ENCODE results near the gene DUT. TPM values are rescaled to one million over a fixed set of nuclear protein-coding genes. Genes with fewer than 3 reads are reported as not detected.

Gene DUT
- total RNA-seq, 1 experiment from 2014 or later, result 84.1 TPM

GRCh38 chr15:48371550-48371949, 40.3 kb downstream of the DUT start:
- Mint-ChIP-seq H3K4me3 (ENCODE audit: unreplicated experiment) (no peak overlapping the region), H3K27me3 (ENCODE audit: insufficient read depth, unreplicated experiment) (peaks cover 25% of the 10 kb centered on the region), H3K4me1 (ENCODE audit: low read depth, unreplicated experiment) (peaks cover 6% of the 10 kb centered on the region), H3K27ac (ENCODE audit: unreplicated experiment) (no peak overlapping the region), H3K36me3 (ENCODE audit: insufficient read depth, unreplicated experiment) (no peaks in the 10 kb centered on the region), H3K9me3 (ENCODE audit: unreplicated experiment) (peaks cover 10% of the 10 kb centered on the region)
- Histone ChIP-seq H3K4me1 (no peaks in the 10 kb centered on the region), H3K9me3 (no peaks in the 10 kb centered on the region), H3K36me3 (ENCODE audit: control insufficient read depth, insufficient read depth, low read length) (no peaks in the 10 kb centered on the region), H3K4me3 (ENCODE audit: low read depth, low read length) (no peak overlapping the region), H3K27me3 (replicated peaks; ENCODE audit: control insufficient read depth, insufficient read depth, low read length) (no peaks in the 10 kb centered on the region)
- no TSS peak for BruUV-seq (replicated peaks)
- TF ChIP-seq CTCF (IDR thresholded peaks at IDR 0.05; ENCODE audit: insufficient read depth in 1 of 2, low read depth in 1 of 2, low read length in 1 of 2, severe bottlenecking in 1 of 2, unreplicated experiment in 1 of 2), result no peak
- ChIA-PET CTCF (no interaction called here), POLR2A (no interaction called here)
- no peak for DNase-seq
- intact Hi-C loops (cut with micrococcal nuclease; ENCODE audit: unreplicated experiment), result no loop called here

GRCh38 chr15:48371961-48372360, 40.7 kb downstream of the DUT start:
- peaks cover 10% of the 10 kb centered on the region for H3K9me3 Mint-ChIP-seq (ENCODE audit: unreplicated experiment)
- Histone ChIP-seq H3K4me1 (no peaks in the 10 kb centered on the region), H3K27me3 (replicated peaks; ENCODE audit: control insufficient read depth, insufficient read depth, low read length) (no peaks in the 10 kb centered on the region), H3K4me3 (ENCODE audit: low read depth, low read length) (no peak overlapping the region), H3K36me3 (ENCODE audit: control insufficient read depth, insufficient read depth, low read length) (no peaks in the 10 kb centered on the region), H3K9me3 (no peaks in the 10 kb centered on the region)
- TF ChIP-seq CTCF (IDR thresholded peaks at IDR 0.05; ENCODE audit: insufficient read depth in 1 of 2, low read depth in 1 of 2, low read length in 1 of 2, severe bottlenecking in 1 of 2, unreplicated experiment in 1 of 2), result no peak
- H3K27ac Mint-ChIP-seq (ENCODE audit: unreplicated experiment), result no peak overlapping the region
- no TSS peak for BruUV-seq (replicated peaks)
- peaks cover 25% of the 10 kb centered on the region for H3K27me3 Mint-ChIP-seq (ENCODE audit: insufficient read depth, unreplicated experiment)
- intact Hi-C loops (cut with micrococcal nuclease; ENCODE audit: unreplicated experiment), result no loop called here
- H3K4me1 Mint-ChIP-seq (ENCODE audit: low read depth, unreplicated experiment), result peaks cover 6% of the 10 kb centered on the region
- no peak overlapping the region for H3K4me3 Mint-ChIP-seq (ENCODE audit: unreplicated experiment)
- POLR2A ChIA-PET, result no interaction called here
- H3K36me3 Mint-ChIP-seq (ENCODE audit: insufficient read depth, unreplicated experiment), result no peaks in the 10 kb centered on the region
- DNase-seq, result no peak
- CTCF ChIA-PET, result interaction anchor here (0.6 kb wide), 1 partner anchor 10 kb away, joined by 8 read pairs; no protein-coding TSS in a partner anchor

- peaks cover 6% of the 10 kb centered on the region for H3K4me1 Mint-ChIP-seq (ENCODE audit: low read depth, unreplicated experiment)
- H3K4me3 Mint-ChIP-seq (ENCODE audit: unreplicated experiment), result no peak overlapping the region
- H3K4me3 ChIP-seq (ENCODE audit: low read depth, low read length), result no peak overlapping the region
- H3K9me3 ChIP-seq, result no peaks in the 10 kb centered on the region
- no peak for DNase-seq
- H3K9me3 Mint-ChIP-seq (ENCODE audit: unreplicated experiment), result peaks cover 19% of the 10 kb centered on the region
- no peak for TF ChIP-seq CTCF (IDR thresholded peaks at IDR 0.05; ENCODE audit: insufficient read depth in 1 of 2, low read depth in 1 of 2, low read length in 1 of 2, severe bottlenecking in 1 of 2, unreplicated experiment in 1 of 2)
- no peak overlapping the region for H3K27ac Mint-ChIP-seq (ENCODE audit: unreplicated experiment)
- peaks cover 22% of the 10 kb centered on the region for H3K27me3 Mint-ChIP-seq (ENCODE audit: insufficient read depth, unreplicated experiment)
- intact Hi-C loops (cut with micrococcal nuclease; ENCODE audit: unreplicated experiment), result no loop called here
- no peaks in the 10 kb centered on the region for H3K27me3 ChIP-seq (replicated peaks; ENCODE audit: control insufficient read depth, insufficient read depth, low read length)
- ChIA-PET CTCF (no interaction called here), POLR2A (no interaction called here)
- H3K36me3 Mint-ChIP-seq (ENCODE audit: insufficient read depth, unreplicated experiment), result no peaks in the 10 kb centered on the region
- no TSS peak for BruUV-seq (replicated peaks)
- no peaks in the 10 kb centered on the region for H3K36me3 ChIP-seq (ENCODE audit: control insufficient read depth, insufficient read depth, low read length)
- H3K4me1 ChIP-seq, result no peaks in the 10 kb centered on the region
Observed at GRCh38 chr15:48373821-48374451, 42.7 kb downstream of the DUT start.
